HEK293T (cell line): Measurements from ENCODE around the gene ADAMTS17.

Experiments
- ELF4 ChIP-seq: fragments of 450-650 bp; IDR thresholded peaks from 2 replicates; pipeline ENCODE4 v1.6.1; 2017; ENCODE audit warnings: antibody characterized with exemption
- FOXA1 ChIP-seq: fragments of 450-650 bp; IDR thresholded peaks from 2 replicates; pipeline ENCODE4 v1.6.1; 2016; ENCODE audit warnings: mild to moderate bottlenecking
- LEF1 ChIP-seq: fragments of 450-650 bp; IDR thresholded peaks from 2 replicates; pipeline ENCODE4 v1.6.1; 2017; ENCODE audit warnings: mild to moderate bottlenecking, borderline replicate concordance
- SUZ12 ChIP-seq: fragments of 450-650 bp; IDR thresholded peaks from 2 replicates; pipeline ENCODE4 v1.6.1; 2016; ENCODE audit warnings: mild to moderate bottlenecking
- TARDBP ChIP-seq: fragments of 450-650 bp; IDR thresholded peaks from 2 replicates; pipeline ENCODE4 v1.6.1; 2016

DNA sequence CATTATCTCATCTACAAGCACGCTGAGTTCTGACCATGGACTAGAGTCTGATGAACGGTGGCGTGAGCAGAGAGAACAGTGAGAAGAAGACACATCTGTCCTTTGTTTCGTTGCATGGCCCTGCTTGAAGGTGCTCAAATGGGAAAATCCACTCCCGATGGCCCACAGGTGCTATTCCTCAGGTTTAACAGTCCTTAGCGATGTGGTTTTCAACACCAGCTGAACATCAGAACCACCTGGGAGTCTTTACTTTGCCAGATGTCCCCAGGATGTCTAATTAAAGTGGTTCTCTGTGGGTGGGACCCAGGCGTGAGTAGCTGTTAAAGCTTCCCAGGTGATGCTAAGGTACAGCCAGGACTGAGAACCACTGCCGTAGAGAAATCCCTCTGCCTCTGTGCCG, 13.0 kb downstream of the ADAMTS17 start:
- TF ChIP-seq SUZ12 (no peak), ELF4 (no peak), TARDBP (no peak), FOXA1 (no peak), LEF1 (no peak)
